Ovary (tissue), 3 donors: ENCODE data around the gene CDC42SE2.

Experiments used
- CTCF ChIP-seq, 3 donors: fragments of 450-650 bp in 2 of 3; fragments of 200-600 bp in 1 of 3; IDR thresholded peaks; one replicate each; pipeline versions ENCODE4 v1.5.1 to v1.8.0; 2016 to 2022; ENCODE audit warnings: antibody characterized with exemption in 3 of 3, mild to moderate bottlenecking in 1 of 3
- EP300 ChIP-seq: sonication (generic); formaldehyde crosslinking; IDR thresholded peaks from one replicate; pipeline ENCODE4 v1.6.1; 2017; ENCODE audit warnings: antibody characterized with exemption
- POLR2A ChIP-seq: fragments of 450-650 bp; IDR thresholded peaks from one replicate; pipeline ENCODE4 v1.6.1; 2017; ENCODE audit warnings: antibody characterized with exemption, mild to moderate bottlenecking, moderate library complexity
- donor health status: DM: no; HTN: no; CAD: no.

DNA sequence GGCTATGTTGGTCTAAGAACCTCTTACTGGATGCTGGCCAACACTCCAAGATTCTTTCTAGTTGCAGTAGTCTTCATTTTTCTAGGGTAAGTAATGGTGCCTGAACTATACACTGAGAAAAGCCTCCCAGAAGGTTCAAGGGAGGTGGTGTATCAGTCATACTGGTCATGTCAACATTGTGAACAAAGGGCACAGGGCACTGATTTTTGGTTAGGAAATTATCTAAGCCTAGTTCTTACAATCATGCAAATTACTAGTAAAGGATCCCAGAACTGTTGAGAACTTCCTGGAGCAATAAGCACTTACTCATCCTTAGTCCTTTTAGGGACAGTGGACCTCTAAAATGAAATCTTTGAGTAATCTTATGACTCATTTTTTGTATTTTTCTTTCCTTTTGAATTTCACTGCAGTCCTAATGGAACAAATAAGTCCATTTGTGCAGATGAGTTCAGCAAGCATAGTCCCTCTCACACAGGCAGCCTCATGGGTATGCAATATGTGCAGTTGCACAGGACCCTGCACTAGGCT, 21.1 kb upstream of the CDC42SE2 start:
- no peak for TF ChIP-seq CTCF (IDR thresholded peaks at IDR 0.05)
- no peak for TF ChIP-seq POLR2A
- no peak for TF ChIP-seq EP300
